Measurements from ENCODE around the gene DKC1.

DKC1 gene

DNA sequence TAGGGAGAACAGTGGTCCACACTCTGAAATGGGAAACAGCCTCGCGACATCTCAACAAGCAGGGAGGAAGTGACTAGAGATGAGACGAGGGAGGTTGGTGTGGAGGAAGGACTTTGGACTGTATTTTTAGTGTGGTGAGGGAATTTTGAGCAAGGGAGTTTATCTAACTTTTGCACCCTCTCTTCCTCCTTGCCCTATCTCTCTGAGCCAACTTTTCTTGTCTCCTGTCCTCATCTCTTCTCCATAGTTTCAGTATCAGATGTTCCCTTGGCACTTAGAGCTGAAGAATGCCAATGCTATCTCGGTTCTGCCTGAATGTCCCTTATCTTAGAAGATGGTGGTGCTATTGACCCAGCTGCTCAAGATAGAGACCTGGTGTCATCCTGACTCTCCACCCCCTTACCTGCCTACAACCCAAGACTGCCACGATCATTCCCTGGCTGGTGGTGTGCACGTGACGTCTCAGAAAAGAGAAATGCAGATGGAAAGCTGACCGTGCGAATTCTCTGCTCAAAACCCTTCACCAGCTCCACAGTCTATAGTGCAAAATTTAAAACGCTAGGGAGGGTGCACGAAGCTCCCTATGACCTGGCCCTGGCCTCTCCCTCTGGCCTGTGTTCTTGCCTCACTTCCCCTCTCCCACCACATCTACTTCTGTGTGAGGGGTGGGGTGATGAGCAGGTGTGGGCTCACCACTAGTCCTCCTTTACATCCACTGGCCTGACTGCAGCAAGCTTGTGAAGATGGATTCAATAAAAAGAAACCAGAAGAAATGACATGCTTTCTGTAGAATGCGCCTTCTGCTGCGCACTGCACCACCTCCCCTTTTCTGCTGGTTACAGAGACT is 21.7 kb downstream of the DKC1 start:
- in situ Hi-C loops (cut with MboI; ENCODE audit: low sequenced_read_pairs): no loop called here

DNA sequence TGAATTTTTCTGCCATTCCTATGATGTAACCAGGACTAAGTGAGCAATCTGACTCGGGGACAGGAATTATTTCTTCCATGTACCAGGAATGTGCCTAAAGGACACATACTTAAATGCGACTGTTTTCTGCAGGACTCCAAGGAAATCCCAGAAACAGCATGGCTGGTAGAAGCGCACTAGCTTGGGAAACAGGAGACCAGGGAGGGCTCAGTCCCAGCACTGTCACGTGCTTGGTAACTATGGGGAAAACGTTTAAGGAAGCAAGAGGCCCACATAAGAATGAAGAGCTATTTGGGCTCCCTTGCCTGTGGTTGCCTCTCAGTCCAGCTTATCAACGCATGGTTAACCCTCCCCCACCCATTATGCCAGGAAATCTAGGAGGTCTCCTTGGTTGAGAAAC is 23.1 kb downstream of the DKC1 start:
- in situ Hi-C loops (cut with MboI; ENCODE audit: low sequenced_read_pairs): no loop called here

GRCh38 chrX:154791467-154791866 is 28.8 kb downstream of the DKC1 start:
- in situ Hi-C loops (cut with MboI; ENCODE audit: low sequenced_read_pairs): no loop called here

- in situ Hi-C loops (cut with MboI; ENCODE audit: low sequenced_read_pairs): no loop called here
Observed at GRCh38 chrX:154791939-154792338, 29.3 kb downstream of the DKC1 start.

DNA sequence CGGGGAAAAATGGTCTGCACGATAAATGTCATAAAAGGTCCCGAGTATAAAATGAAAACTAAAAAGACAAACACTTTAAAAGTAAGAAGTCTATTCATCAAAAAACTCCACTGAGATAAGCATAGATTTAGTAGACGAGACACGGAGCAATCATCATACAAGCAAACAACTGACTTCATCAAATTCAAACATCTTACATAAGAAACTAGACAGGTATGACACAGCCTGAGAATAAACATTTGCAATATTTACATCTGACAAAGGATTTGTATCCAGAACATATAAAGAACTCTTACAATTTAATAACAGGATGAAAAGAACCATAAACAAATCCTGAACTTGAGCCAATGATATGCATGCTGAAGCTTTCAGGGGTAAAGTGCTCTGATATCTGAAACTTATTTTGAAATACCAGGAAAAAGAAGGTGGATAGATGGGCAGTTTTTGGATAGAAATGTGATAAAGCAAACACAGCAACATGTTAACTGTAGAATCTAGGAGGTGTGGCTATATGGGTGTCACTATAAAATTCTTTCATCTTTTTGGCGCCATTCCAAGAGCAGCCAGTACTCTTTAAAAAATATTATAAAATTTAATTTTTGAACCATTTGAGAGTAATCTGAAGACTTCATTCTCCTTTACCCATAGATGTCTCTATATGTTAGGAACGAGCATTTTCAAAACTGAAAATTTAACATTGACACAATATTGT is 30.6 kb downstream of the DKC1 start:
- in situ Hi-C loops (cut with MboI; ENCODE audit: low sequenced_read_pairs): no loop called here

DNA sequence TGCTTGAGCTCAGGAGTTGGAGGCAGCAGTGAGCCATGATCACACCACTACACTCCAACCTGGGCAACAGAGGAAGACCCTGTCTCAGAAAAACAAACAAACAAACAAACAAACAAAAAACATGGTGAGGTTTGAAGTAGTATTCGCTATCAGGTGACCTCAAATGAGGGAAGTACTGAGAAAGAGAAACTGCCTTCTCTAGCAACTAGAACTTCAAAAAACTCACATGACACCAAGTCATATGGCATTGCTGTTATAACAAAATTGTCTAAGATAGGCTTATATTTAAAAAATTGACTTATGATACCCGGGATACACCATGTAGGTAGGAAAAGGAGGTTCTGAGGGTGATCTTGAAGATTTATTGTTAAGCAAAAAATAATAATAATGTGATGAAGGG is 32.4 kb downstream of the DKC1 start:
- in situ Hi-C loops (cut with MboI; ENCODE audit: low sequenced_read_pairs): no loop called here

- in situ Hi-C loops (cut with MboI; ENCODE audit: low sequenced_read_pairs): no loop called here
Observed at GRCh38 chrX:154797006-154797405, 34.3 kb downstream of the DKC1 start.

GRCh38 chrX:154799556-154800348 is 37.1 kb downstream of the DKC1 start:
- in situ Hi-C loops (cut with MboI; ENCODE audit: low sequenced_read_pairs): no loop called here

- in situ Hi-C loops (cut with MboI; ENCODE audit: low sequenced_read_pairs): no loop called here
Observed at GRCh38 chrX:154800478-154801210, 38.0 kb downstream of the DKC1 start.

DNA sequence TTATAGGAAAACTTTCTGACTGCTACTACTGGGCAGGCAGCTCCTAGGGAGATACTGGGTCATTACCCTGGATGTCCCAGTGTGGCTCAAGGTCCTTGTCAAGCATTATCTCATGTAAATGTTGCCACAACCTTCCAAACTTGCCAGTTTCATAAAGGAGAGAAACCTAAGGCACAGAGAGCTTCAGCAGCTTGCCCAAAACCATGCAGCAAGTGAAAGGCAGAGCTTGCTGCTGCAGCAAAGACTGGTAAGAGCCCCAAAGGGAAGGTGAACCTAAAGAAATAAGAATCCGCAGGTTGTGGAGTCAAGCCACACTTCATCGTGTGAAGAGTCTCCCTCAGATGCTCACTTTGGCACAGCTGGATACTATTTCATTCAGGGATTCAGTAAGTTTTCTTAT is 40.3 kb downstream of the DKC1 start:
- in situ Hi-C loops (cut with MboI; ENCODE audit: low sequenced_read_pairs): no loop called here

- in situ Hi-C loops (cut with MboI; ENCODE audit: low sequenced_read_pairs): no loop called here
Observed at GRCh38 chrX:154804261-154804956, 41.7 kb downstream of the DKC1 start.

GRCh38 chrX:154804957-154805695 is 42.5 kb downstream of the DKC1 start, which contains the start of gene MPP1:
Gene MPP1 (minus strand): TSS chrX:154805485. CDS start chrX:154805373, 112 bp downstream.
- in situ Hi-C loops (cut with MboI; ENCODE audit: low sequenced_read_pairs): no loop called here

DNA sequence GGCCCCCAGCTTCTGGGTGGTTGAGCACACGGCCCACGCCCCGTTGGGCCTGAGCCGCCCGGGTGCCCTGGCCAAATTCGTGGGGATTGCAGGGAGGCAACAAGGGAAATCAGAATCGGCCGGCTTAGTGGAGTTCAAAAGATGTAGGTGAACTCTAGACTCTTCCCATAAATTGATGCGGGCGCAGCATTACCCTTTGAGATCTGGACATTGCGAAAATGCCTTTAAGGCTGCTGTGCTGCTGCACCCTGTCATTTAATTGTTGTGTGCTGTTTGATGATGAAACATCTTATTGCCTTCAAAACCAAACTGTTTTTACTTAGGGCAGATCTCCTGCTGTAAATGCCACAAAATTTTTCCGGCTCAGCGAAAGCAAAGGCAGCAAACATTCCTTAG is 43.0 kb downstream of the DKC1 start:
- in situ Hi-C loops (cut with MboI; ENCODE audit: low sequenced_read_pairs): no loop called here

- in situ Hi-C loops (cut with MboI; ENCODE audit: low sequenced_read_pairs): no loop called here
Observed at GRCh38 chrX:154806837-154807501, 44.3 kb downstream of the DKC1 start.

GRCh38 chrX:154809939-154810665 is 47.4 kb downstream of the DKC1 start:
- in situ Hi-C loops (cut with MboI; ENCODE audit: low sequenced_read_pairs): no loop called here

- in situ Hi-C loops (cut with MboI; ENCODE audit: low sequenced_read_pairs): no loop called here
Observed at GRCh38 chrX:154812341-154813101, 49.9 kb downstream of the DKC1 start.

DNA sequence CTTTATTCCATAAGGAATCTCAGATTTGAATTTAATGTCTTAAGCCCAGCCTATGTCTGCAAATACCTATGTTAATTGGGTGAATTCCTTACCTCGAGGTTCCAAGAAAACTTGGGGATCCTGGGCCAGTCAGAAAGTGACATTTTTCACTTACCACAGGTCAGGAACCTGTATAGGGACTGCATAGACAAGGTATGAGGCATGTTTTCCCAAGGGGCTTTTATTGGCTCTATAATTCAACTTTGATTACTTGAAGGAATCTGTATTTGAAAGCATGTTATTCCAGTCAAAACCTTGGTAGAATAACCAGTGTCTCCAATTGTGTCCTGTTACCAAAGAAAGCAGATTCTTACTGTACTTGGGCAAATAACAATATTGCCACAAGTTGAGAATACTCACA is 51.1 kb downstream of the DKC1 start:
- in situ Hi-C loops (cut with MboI; ENCODE audit: low sequenced_read_pairs): no loop called here
